AG04450 (cell line): ENCODE measurements around the gene CD248. TPM values are rescaled to one million over a fixed set of nuclear protein-coding genes. Genes with fewer than 3 reads are reported as not detected.
"Not testable (repeated sequence)": the region's sequence is repeated elsewhere in the genome, so short reads cannot be mapped to it uniquely, and the experiment has no call there.

Experiments used
- CTCF ChIA-PET: fragments of 300-600, 350-600 bp; formaldehyde crosslinking; extraction: SDS; loops from one replicate; lab custom pipeline; 2022; ENCODE audit warnings: antibody characterized with exemption, inconsistent platforms; lab: Charles Lee
- POLR2A ChIA-PET: fragments of 350-600 bp; formaldehyde crosslinking; extraction: SDS; loops from one replicate; lab custom pipeline; 2021; ENCODE audit warnings: antibody characterized with exemption, inconsistent platforms; lab: Yijun Ruan, JAX
- DNase-seq: peaks from one replicate; pipeline ENCODE4 v3.0.0-alpha.2; 2011; ENCODE audit warnings: low read depth, low spot score
- H3K27ac ChIP-seq: one replicate; pipeline ENCODE4 v1.5.1; 2012; ENCODE audit warnings: low read depth, low read length, control low read depth
- H3K27me3 ChIP-seq: one replicate; pipeline ENCODE4 v1.6.0; 2012; ENCODE audit warnings: low read length; ENCODE audit not compliant: control insufficient read depth, insufficient read depth
- H3K4me3 ChIP-seq: 2 replicates; pipeline ENCODE4 v1.5.1; 2011; ENCODE audit warnings: mild to moderate bottlenecking, low read depth, low read length, control low read depth
- H3K9me3 ChIP-seq: 2 replicates; pipeline ENCODE4 v1.5.1; 2012; ENCODE audit warnings: low read length; ENCODE audit not compliant: control insufficient read depth, insufficient read depth
- polyA plus RNA-seq: library from polyadenylated mRNA; depleted of rRNA; stranded (reverse); fragments of >200 nt; gene quantifications from 2 replicates; pipeline ENCODE4 v1.2.3, GENCODE V29; 2011
- TF ChIP-seq, protein P1 (sequence below): IDR thresholded peaks from 2 replicates; pipeline ENCODE4 v1.5.1; 2011; ENCODE audit warnings: low read depth, low read length, control low read depth, inconsistent platforms

CD248 gene
- polyA plus RNA-seq, 1 experiment = 105 TPM

DNA sequence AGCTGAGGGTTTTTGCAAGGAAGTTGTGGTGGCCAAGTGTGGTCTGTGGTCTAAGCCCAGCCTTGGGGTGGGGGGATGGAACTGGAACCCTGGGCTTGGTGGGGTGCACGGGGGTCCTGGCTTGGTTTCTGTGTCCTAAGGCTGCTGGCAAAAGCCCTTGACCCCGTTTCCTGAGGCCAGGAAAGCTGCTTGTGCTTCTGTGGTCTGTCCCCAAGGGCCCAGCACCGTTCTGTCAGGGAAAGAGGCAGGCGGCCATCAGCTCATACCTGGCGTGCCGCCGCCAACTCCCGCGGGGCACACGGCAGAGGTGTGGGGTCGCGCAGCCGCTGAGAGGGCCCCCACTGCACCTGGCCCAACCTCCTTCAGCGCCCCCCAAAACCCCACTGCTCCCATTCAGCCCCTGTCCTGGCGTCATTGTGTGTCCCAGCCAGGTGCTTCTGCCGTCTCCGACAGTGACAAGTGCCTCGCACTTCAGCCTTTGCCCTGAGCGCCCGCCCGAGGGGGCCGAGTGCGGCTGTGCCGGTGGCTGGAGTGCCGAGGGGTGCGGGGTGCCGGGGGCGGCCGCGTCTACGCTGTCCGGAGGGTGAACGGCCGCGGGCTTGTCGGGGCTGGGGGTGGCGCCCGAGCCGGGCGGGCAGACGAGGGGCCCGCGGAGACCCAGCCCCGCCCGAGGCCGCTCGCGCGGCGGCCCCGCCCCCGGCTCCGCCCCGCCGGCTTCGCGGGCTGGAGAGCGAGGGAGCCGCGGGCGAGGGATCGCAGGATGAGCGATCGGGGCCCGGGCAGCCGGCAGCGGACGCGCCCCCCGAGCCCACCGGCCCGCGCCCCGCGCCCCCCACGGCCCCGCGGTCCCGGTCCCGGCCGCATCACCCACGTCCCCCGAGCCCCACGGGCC lies 39.1 kb downstream of the CD248 start, which contains the start of gene CNIH2:
CNIH2 (plus strand) TSS at position 705 of the 892 bp plus-strand sequence. CDS start 282 bp downstream, outside the sequence.
- H3K9me3 ChIP-seq = no peaks in the 10 kb centered on the region; the same call in 1 of the 2 replicates
- H3K27ac ChIP-seq = no peak within 1 kb of the TSS
- ChIA-PET POLR2A (interaction anchor here (0.7 to 0.9 kb wide), 2 partner anchors 9 to 10 kb away, joined by 3 read pairs; no protein-coding TSS in a partner anchor), CTCF (no interaction called here)
- H3K27me3 ChIP-seq = no peaks in the 10 kb centered on the region
- TF ChIP-seq, protein P1, sequence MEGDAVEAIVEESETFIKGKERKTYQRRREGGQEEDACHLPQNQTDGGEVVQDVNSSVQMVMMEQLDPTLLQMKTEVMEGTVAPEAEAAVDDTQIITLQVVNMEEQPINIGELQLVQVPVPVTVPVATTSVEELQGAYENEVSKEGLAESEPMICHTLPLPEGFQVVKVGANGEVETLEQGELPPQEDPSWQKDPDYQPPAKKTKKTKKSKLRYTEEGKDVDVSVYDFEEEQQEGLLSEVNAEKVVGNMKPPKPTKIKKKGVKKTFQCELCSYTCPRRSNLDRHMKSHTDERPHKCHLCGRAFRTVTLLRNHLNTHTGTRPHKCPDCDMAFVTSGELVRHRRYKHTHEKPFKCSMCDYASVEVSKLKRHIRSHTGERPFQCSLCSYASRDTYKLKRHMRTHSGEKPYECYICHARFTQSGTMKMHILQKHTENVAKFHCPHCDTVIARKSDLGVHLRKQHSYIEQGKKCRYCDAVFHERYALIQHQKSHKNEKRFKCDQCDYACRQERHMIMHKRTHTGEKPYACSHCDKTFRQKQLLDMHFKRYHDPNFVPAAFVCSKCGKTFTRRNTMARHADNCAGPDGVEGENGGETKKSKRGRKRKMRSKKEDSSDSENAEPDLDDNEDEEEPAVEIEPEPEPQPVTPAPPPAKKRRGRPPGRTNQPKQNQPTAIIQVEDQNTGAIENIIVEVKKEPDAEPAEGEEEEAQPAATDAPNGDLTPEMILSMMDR = no peak
- no peak for DNase-seq
- peak within 1 kb of the TSS; percentile 44 for H3K4me3 ChIP-seq

DNA sequence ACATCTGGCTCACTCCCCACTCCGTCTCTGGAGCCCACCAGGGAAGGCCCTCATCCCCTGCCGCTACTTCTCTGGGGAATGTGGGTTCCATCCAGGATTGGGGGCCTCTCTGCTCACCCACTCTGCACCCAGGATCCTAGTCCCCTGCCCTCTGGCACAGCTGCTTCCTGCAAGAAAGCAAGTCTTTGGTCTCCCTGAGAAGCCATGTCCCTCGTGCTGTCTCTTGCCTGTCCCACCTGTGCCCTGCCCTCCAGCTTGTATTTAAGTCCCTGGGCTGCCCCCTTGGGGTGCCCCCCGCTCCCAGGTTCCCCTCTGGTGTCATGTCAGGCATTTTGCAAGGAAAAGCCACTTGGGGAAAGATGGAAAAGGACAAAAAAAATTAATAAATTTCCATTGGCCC lies 39.8 kb downstream of the CD248 start:
- H3K27ac ChIP-seq, H3K27me3 ChIP-seq, CTCF ChIA-PET, H3K9me3 ChIP-seq, DNase-seq, H3K4me3 ChIP-seq: not testable (repeated sequence)
- POLR2A ChIA-PET = interaction anchor here (0.7 to 0.9 kb wide), 2 partner anchors 9 kb away, joined by 3 read pairs; no protein-coding TSS in a partner anchor

DNA sequence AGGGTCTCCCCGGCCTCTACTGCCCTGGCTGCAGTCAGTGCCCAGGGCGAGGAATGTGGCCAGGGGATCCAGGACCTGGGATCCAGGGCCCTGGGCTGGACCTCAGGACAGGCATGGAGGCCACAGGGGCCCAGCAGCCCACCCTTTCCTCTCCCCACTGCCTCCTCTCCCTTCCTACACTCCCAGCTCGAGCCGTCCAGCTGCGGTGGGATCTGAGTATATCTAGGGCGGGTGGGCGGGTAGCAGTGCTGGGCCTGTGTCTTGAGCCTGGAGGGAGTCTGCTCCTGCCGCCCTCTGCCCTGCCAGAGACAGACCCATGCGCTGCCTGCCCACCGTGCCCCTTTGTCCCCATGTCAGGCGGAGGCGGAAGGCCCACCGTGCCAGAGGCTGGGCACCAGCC lies 40.2 kb downstream of the CD248 start:
- H3K27me3 ChIP-seq, H3K27ac ChIP-seq, CTCF ChIA-PET, POLR2A ChIA-PET, H3K4me3 ChIP-seq, H3K9me3 ChIP-seq, DNase-seq: not testable (repeated sequence)

DNA sequence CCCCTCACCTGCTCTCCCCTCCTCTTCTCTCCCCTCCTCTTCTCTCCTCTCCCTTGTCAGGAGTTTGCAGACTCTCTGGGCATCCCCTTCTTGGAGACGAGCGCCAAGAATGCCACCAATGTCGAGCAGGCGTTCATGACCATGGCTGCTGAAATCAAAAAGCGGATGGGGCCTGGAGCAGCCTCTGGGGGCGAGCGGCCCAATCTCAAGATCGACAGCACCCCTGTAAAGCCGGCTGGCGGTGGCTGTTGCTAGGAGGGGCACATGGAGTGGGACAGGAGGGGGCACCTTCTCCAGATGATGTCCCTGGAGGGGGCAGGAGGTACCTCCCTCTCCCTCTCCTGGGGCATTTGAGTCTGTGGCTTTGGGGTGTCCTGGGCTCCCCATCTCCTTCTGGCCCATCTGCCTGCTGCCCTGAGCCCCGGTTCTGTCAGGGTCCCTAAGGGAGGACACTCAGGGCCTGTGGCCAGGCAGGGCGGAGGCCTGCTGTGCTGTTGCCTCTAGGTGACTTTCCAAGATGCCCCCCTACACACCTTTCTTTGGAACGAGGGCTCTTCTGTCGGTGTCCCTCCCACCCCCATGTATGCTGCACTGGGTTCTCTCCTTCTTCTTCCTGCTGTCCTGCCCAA lies 40.7 kb downstream of the CD248 start:
- H3K27me3 ChIP-seq = no peaks in the 10 kb centered on the region
- H3K4me3 ChIP-seq = no peak overlapping the region
- TF ChIP-seq, protein P1 = no peak
- H3K9me3 ChIP-seq = no peaks in the 10 kb centered on the region; the same call in 1 of the 2 replicates
- POLR2A ChIA-PET = no interaction called here
- H3K27ac ChIP-seq = no peak overlapping the region
- CTCF ChIA-PET = no interaction called here
- no peak for DNase-seq

DNA sequence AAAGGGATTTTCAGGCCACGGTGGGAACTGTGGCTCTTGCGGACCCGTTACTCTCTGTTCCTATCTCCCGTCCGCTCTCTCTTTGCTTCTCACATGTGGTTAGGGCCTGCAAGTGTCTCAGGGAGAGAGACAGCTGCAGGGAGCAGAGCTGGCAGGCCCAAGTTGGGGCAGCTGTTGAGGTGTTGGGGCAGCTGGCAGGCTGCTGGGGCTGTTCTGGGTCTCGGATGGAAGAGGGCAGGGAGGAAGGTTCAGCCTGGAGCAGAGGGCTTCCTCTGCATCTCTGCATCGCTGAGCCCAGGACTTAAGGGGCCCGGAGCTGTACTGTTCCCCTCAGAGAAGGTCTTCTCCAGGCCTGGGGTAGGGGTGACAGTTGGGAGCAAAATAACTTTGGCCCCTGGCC lies 41.4 kb downstream of the CD248 start:
- H3K9me3 ChIP-seq = no peaks in the 10 kb centered on the region; the same call in 1 of the 2 replicates
- no peak overlapping the region for H3K27ac ChIP-seq
- ChIA-PET POLR2A (no interaction called here), CTCF (no interaction called here)
- H3K27me3 ChIP-seq = no peaks in the 10 kb centered on the region
- H3K4me3 ChIP-seq = no peak overlapping the region
- DNase-seq = no peak
- TF ChIP-seq, protein P1 = no peak
